HG02970 (cell line): Measurements from ENCODE around the gene USP43.

Experiments
- ATAC-seq: cut with Tn5 transposase; IDR thresholded peaks from one replicate; pipeline ENCODE4 v1.9.1; 2021; ENCODE audit warnings: mild to moderate bottlenecking, moderate library complexity, moderate number of reproducible peaks; ENCODE audit not compliant: unreplicated experiment, low FRiP score

The USP43 gene

DNA sequence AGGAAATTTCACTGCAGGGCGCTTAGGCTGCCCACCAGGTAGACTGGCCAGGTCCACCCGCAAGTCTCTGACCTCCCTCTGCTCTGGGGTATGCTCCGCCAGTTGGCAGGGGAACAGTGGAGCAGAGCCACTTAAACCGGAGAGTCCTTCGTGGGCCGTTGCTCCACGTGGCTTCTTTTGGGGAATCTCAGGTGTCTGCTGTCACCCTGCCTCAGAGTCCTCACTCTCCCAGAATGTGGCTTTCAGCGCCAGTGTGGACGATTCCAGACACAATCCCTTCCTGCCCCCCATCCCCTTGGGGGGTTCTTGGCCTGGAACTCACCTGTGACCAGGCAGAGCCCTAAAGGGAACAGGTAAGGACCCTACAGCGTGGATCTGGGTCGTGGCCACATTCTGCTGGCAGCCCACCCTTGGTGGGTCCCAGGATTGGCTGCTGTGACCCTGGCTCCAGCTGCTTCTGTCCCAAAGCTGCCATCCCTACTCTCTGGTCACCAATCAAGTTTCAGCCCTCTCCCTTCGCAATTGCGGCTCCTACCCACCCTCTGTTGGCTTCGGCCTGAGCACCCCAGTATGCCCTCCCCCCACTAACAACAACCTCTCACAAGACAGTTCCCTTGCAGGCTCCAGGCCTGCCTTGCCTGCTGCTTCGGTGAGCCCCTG, 123.8 kb downstream of the USP43 start:
- no peak for ATAC-seq

GRCh38 chr17:9771465-9771864, 126.1 kb downstream of the USP43 start:
- ATAC-seq, result no peak

DNA sequence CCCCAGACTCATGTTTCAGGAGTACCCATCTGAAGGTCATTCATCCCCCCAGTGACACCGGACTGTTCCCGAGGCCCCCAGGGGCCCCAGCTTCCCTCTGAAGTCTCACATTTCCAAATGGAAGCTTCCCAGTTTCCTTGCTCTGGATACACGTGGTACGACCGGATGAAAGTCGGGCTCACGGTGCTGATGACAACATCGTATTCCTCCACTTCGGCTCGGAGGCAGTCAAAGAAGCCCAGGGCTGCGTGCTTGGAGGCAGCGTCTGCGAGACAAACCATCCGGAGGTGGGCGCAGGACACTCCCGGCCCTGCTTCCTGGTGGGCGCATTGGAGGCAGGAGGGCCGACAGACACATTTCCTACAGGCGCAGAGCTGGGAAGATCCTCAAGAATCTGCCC, 127.3 kb downstream of the USP43 start:
- ATAC-seq, result no peak

- no peak for ATAC-seq
Observed at GRCh38 chr17:9776911-9777310, 131.6 kb downstream of the USP43 start.
